ENCODE results near the gene VPS36. TPM values are rescaled to one million over a fixed set of nuclear protein-coding genes. Genes with fewer than 3 reads are reported as not detected.

The VPS36 gene
- total and polyA plus RNA-seq, 4 donors, result 10.1 to 34.6 (median 26.2) TPM

- Histone ChIP-seq H3K9me3 (ENCODE audit: control insufficient read depth in 4 of 4, low read length in 3 of 4) (no peaks in the 10 kb centered on the region), H3K4me3 (ENCODE audit: low read depth in 1 of 3, low read length in 3 of 3) (no peak overlapping the region), H3K36me3 (ENCODE audit: control insufficient read depth in 4 of 4, insufficient read depth in 3 of 4, low read depth in 1 of 4, low read length in 3 of 4) (no peaks in the 10 kb centered on the region), H3K9ac (ENCODE audit: low read depth in 1 of 2, low read length in 2 of 2) (no peak overlapping the region), H3K27me3 (ENCODE audit: control insufficient read depth in 4 of 4, insufficient read depth in 4 of 4, low read length in 3 of 4) (no peaks in the 10 kb centered on the region), H3K27ac (ENCODE audit: low read depth in 1 of 2, low read length in 2 of 2) (no peak overlapping the region), H3K4me1 (ENCODE audit: control insufficient read depth in 4 of 4, insufficient read depth in 4 of 4, low read length in 3 of 4) (no peaks in the 10 kb centered on the region)
- no peak for TF ChIP-seq ATF3 (IDR thresholded peaks at IDR 0.05)
- TF ChIP-seq RXRA (IDR thresholded peaks at IDR 0.05), result no peak
- TF ChIP-seq YY1 (IDR thresholded peaks at IDR 0.05), result no peak
- no peak for TF ChIP-seq REST (IDR thresholded peaks at IDR 0.05)
- TF ChIP-seq HNF4G (IDR thresholded peaks at IDR 0.05), result no peak
- TF ChIP-seq EGR1 (IDR thresholded peaks at IDR 0.05; ENCODE audit: low read depth in 2 of 2), result no peak
- 83% methylated on average over 2 of the region's 2 CpGs for WGBS
- DNase-seq (ENCODE audit: low spot score), result no peak
Observed at GRCh38 chr13:52394586-52394985, 55.8 kb downstream of the VPS36 start.

- Histone ChIP-seq H3K9me3 (ENCODE audit: control insufficient read depth in 4 of 4, low read length in 3 of 4) (no peaks in the 10 kb centered on the region), H3K27me3 (ENCODE audit: control insufficient read depth in 4 of 4, insufficient read depth in 4 of 4, low read length in 3 of 4) (no peaks in the 10 kb centered on the region), H3K4me3 (ENCODE audit: low read depth in 1 of 3, low read length in 3 of 3) (no peak overlapping the region), H3K9ac (ENCODE audit: low read depth in 1 of 2, low read length in 2 of 2) (no peak overlapping the region), H3K4me1 (ENCODE audit: control insufficient read depth in 4 of 4, insufficient read depth in 4 of 4, low read length in 3 of 4) (no peaks in the 10 kb centered on the region), H3K36me3 (ENCODE audit: control insufficient read depth in 4 of 4, insufficient read depth in 3 of 4, low read depth in 1 of 4, low read length in 3 of 4) (no peaks in the 10 kb centered on the region), H3K27ac (ENCODE audit: low read depth in 1 of 2, low read length in 2 of 2) (no peak overlapping the region)
- WGBS, result 92% methylated on average over 8 of the region's 8 CpGs
- DNase-seq (ENCODE audit: low spot score), result no peak
- TF ChIP-seq NR2F2 (IDR thresholded peaks at IDR 0.05) (no peak), REST (IDR thresholded peaks at IDR 0.05) (no peak), EGR1 (IDR thresholded peaks at IDR 0.05; ENCODE audit: low read depth in 2 of 2) (no peak), YY1 (IDR thresholded peaks at IDR 0.05) (no peak), ZBTB33 (IDR thresholded peaks at IDR 0.05) (no peak), FOXA2 (IDR thresholded peaks at IDR 0.05) (no peak)
Observed at GRCh38 chr13:52393572-52394357, 56.7 kb downstream of the VPS36 start.
